C4-2B (cell line): ENCODE data around the gene TMED1.

Experiments
- ZFX ChIP-seq: fragments of 450-650 bp; IDR thresholded peaks from 2 replicates; pipeline ENCODE4 v1.6.1; 2017
- TF ChIP-seq, protein P1 (sequence below): fragments of 450-650 bp; conservative IDR thresholded peaks from 2 replicates; pipeline ENCODE4 v1.5.1; 2017; ENCODE audit warnings: mild to moderate bottlenecking

- TF ChIP-seq, protein P1, sequence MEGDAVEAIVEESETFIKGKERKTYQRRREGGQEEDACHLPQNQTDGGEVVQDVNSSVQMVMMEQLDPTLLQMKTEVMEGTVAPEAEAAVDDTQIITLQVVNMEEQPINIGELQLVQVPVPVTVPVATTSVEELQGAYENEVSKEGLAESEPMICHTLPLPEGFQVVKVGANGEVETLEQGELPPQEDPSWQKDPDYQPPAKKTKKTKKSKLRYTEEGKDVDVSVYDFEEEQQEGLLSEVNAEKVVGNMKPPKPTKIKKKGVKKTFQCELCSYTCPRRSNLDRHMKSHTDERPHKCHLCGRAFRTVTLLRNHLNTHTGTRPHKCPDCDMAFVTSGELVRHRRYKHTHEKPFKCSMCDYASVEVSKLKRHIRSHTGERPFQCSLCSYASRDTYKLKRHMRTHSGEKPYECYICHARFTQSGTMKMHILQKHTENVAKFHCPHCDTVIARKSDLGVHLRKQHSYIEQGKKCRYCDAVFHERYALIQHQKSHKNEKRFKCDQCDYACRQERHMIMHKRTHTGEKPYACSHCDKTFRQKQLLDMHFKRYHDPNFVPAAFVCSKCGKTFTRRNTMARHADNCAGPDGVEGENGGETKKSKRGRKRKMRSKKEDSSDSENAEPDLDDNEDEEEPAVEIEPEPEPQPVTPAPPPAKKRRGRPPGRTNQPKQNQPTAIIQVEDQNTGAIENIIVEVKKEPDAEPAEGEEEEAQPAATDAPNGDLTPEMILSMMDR, result no peak
- TF ChIP-seq ZFX, result no peak
Observed at GRCh38 chr19:10826231-10826630, 9.8 kb downstream of the TMED1 start.
